Stimulated activated CD4-positive, alpha-beta T cell treated with anti-CD3 and anti-CD28 coated beads, Interleukin-4, amount 100 ng/mL, for 1 hour (primary cell): ENCODE results near the gene SH2D7.

Source experiments
- DNase-seq: peaks from one replicate; pipeline ENCODE4 v3.0.0-alpha.2; 2020

Gene SH2D7

DNA sequence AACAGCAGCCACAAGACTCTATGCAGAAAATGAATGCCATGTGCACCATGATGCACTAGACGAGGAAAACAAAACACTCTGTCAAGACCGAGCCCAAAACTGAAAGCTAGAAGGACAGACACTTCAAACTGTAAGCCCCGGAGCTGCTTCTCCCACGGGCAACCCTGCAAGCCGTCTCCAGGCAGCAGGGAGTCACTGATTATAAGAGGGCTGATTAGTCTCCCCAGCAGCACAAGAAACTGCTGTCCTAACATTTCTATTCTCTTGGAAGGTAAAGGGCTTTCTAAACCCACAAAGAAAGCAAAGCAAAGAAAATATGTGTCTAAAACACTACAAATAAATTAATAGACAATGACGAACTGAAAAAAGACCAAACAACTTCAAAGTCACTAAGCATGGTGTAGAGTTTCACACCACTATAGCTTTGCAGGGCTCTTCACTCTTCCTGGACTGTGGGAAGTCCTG is 30.4 kb upstream of the SH2D7 start:
- peak; percentile 49 for DNase-seq

DNA sequence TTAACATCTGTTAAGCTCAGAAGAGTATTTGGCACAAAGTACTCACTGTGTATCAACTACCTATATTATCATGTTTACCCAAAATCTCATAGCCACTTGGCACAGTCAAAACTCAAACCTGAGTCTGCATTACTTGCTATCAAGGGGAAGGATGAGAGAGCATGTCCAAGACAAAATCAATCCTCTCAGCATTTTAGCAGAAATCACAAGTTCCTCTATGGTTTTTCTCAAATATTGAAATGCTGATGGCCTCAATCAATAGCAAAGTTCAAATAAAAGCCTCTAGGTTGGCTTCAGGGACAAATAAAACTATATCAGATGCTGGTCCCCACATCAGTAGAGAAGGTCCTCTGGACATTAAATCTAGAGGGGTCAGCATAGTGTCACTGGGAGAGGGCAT is 29.1 kb upstream of the SH2D7 start:
- DNase-seq = no peak

GRCh38 chr15:78063970-78064385 is 28.4 kb upstream of the SH2D7 start:
- DNase-seq = no peak

DNA sequence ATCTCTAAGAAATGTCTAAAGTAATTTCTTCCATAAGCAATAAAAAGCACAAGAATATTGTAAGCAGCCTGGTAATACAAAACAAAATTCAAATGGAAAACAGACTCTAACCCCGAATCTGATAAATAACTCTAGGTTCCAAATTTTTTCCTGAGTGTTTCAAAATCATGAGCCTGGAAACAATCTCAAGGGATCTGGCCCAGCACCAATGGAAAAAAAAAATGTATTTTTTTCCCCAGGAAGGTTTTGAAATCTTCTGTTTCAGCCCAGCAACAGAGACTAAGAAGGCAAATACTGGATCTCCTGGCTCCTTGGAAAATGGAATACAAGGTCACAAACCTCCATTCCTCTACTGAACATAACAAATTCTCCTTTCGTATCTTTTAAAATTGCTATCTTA is 27.8 kb upstream of the SH2D7 start:
- no peak for DNase-seq

GRCh38 chr15:78065284-78065872 is 27.0 kb upstream of the SH2D7 start:
- no peak for DNase-seq

- DNase-seq = no peak
These were observed 26.1 kb upstream of the SH2D7 start for GRCh38 chr15:78065973-78066946.

- no peak for DNase-seq
These were observed 24.8 kb upstream of the SH2D7 start for GRCh38 chr15:78067328-78068228.

DNA sequence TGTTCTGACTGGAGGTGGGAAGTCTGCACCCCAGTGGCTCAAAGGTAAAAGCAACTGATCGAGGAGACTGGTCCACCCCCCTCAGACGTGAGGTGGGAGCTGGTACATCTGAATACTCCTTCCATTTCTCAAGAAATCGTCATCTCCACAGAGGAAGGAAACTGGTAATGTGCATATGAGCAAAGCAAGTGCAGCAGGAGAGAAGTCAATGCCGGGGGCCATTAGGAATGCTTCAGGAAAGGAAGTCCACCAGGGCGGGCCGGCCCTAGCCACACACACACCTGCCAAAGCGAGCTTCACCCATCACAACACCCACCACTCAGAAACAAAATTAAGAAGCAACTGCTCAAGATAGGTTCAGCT is 23.3 kb upstream of the SH2D7 start:
- no peak for DNase-seq

DNA sequence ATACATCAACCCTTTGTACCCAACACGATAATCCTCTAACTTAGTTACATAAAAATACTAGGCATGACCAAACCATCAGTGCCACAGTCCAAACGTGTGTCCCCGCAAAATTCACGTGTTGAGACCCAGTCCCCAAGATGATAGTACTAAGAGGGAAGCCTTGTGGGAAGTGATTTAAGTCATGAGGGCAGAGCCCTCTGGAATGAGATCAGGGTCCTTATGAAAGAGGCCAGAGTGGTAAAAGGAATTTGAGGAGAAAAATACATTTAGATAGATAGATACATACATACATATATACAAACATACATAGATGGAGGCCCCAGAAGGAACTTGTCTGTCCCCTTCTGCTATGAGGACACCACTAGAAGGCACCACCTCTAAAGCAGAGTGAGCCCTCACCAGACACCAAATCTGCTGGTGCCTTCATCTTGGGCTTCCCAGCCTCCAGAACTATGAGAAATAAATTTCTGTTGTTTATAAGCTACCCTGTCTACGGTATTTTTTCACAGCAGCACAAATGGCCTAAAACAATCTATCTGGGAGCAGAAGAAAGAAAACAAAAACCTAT is 22.8 kb upstream of the SH2D7 start:
- no peak for DNase-seq

DNA sequence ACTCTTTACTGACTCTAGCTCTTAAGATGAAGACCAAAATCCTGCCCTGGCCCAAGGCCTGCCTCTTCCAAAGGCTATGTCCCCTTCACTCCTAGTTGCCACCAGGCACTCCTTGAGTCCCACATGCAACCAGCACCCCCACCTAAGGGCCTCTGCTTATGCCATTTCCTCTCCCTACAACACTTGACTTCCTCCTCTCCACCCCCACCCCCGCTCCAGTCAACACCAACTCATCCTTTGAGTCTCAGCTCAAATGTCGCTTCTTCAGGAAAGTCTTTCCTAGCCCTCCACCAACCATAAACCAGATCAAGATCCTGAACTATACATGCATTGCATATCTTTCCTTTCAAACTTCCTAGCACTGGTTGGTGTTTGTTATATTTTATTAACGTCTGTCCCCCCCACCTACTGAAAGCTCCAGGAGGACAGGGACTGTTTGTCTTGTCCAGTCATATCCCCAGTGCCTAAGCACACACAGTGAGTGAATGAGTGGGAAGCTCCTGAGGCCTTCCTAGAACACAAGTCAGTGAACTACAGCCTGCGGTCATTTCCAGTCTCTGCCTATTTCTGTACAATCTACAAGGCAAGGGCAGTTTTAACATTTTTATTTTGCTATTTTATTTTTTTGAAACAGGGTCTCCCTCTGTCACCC is 22.2 kb upstream of the SH2D7 start:
- DNase-seq = peak; percentile 41

DNA sequence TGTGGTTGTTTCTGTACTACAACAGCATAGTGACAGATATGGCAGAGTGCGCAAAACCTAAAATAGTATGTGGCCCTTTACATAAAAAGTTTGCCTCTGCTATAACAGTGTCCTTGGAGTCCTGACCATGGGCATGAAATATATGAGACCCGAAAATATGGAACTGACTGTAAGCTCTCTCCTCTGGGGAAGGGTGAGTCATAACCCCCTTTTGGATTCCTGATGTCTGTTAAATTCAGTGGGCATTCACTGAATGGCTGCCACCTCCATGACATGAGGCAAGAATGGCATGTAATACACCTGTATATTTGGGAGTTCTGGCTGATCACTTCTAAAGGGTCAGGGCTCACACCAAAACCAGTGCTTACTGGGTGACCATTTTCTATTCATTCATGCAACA is 21.0 kb upstream of the SH2D7 start:
- DNase-seq = no peak

DNA sequence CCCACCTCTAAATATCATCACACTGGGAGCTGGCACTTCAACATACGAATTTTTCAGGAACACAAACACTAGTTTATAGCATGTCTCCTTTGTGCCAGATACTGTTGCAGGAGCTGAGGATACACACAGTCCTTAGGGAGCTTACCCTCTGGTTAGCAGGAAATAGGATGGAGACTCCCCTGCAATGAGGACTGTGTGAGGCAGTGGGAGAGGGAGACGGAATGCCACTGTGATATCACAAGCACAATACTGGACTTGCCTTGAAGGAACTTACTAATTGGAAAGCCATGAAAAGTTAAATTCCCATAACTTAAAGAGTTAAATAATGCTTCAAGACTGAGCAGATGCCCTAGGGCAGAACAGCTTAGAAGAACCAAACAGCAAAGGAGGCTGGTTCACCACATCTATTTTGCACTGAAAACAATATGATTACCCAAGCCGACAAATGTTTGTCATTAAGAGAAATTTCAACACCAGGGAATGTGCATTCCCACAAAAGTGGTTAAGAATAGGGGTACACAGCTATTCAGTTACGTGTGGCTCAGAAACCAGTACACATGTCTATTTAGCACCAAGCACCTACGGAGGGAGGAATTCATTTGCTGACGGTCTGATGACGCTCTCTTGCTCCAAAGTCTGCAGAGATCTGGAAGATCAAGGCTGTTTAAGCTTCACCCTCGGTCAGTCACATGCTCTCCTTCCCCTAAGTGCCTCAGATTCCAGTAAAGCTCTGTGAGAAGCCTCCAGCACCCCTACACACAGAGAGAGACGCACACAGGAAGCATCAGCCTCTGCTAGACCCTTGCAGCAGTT is 20.1 kb upstream of the SH2D7 start:
- DNase-seq = no peak

DNA sequence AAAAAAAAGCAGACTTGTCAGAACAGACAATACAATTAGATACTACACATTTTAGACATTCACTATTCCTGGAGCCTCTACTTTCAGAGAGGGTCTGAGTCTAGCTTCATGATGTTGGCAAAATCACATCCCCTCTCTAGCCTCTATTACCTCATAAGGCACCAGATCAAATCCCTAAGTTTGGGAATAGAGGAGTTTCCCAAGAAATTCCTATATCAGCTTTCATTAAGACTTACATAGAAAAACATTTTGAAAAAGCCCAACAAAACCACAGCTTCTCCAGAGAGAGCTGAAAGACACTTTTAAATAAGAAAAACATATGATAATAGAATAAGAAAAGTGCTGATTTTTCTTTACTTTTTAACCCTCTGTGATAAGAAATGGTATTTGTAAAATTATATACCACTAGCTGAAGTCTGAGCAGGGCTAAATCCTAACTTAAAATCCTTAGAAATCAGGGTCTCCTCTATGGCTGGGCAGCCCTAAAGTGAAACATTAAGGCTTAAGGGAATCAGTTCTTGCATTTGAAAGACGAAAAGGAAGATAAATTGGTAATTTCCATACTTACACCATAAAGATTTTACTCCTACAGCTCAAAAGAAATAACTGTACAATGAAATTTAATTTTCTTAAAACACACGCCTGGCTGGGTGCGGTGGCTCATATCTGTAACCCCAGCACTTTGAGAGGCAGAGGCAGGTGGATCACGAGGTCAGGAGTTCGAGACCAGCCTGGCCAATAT is 19.1 kb upstream of the SH2D7 start:
- no peak for DNase-seq

- no peak for DNase-seq
These were observed 16.7 kb upstream of the SH2D7 start for GRCh38 chr15:78075490-78076230.

GRCh38 chr15:78076231-78077052 is 15.9 kb upstream of the SH2D7 start:
- peak; percentile 24 for DNase-seq

GRCh38 chr15:78077053-78077870 is 15.1 kb upstream of the SH2D7 start, which contains the start of gene TBC1D2B:
Gene TBC1D2B, minus strand, starts transcription at chr15:78077711. Its CDS starts 59 bp downstream, at chr15:78077652.
- peak; percentile 79 for DNase-seq

DNA sequence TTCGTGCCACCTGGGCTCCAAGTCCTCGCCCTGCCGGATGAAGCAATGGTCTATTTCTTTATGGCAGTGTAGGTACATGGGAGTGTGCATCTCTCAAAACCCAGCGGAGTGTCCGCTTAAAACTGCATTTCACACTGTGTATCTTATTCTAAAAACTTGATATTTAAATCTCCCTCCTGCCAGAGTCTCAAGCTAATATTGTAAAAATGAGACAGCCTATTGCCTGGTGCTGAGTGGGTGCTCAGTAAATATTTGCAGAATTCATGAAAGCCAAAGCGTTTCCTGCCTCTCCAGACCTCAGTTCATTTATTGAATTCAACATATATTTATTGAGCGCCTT is 14.5 kb upstream of the SH2D7 start:
- no peak for DNase-seq
